Mucosa of stomach (tissue), 1 donor: ENCODE data around the gene ZFHX3.
"Not testable (repeated sequence)": the region's sequence is repeated elsewhere in the genome, so short reads cannot be mapped to it uniquely, and the experiment has no call there.

Experiments used
- H3K27me3 ChIP-seq: one replicate; pipeline ENCODE4 v1.7.0; 2013; ENCODE audit warnings: mild to moderate bottlenecking, low read length; ENCODE audit not compliant: control insufficient read depth, insufficient read depth
- H3K36me3 ChIP-seq: one replicate; pipeline ENCODE4 v1.7.0; 2013; ENCODE audit warnings: low read length; ENCODE audit not compliant: control insufficient read depth, insufficient read depth
- H3K4me1 ChIP-seq: one replicate; pipeline ENCODE4 v1.7.0; 2013; ENCODE audit warnings: mild to moderate bottlenecking, low read length; ENCODE audit not compliant: control insufficient read depth, insufficient read depth
- H3K4me3 ChIP-seq: one replicate; pipeline ENCODE4 v1.7.0; 2013; ENCODE audit warnings: low read length
- H3K9ac ChIP-seq: one replicate; pipeline ENCODE4 v1.7.0; 2013; ENCODE audit warnings: mild to moderate bottlenecking, low read length, moderate library complexity
- H3K9me3 ChIP-seq: one replicate; pipeline ENCODE4 v1.7.0; 2013; ENCODE audit warnings: mild to moderate bottlenecking, low read length, moderate library complexity; ENCODE audit not compliant: control insufficient read depth
- donor health status: Pancreatic carcinoma.

Gene ZFHX3

GRCh38 chr16:72991211-72991610 is 56.7 kb downstream of the ZFHX3 start:
- no peaks in the 10 kb centered on the region for H3K36me3 ChIP-seq
- H3K4me1 ChIP-seq = peaks cover 25% of the 10 kb centered on the region
- H3K27me3 ChIP-seq = no peaks in the 10 kb centered on the region
- no peaks in the 10 kb centered on the region for H3K9me3 ChIP-seq
- H3K9ac ChIP-seq = no peak overlapping the region
- no peak overlapping the region for H3K4me3 ChIP-seq

DNA sequence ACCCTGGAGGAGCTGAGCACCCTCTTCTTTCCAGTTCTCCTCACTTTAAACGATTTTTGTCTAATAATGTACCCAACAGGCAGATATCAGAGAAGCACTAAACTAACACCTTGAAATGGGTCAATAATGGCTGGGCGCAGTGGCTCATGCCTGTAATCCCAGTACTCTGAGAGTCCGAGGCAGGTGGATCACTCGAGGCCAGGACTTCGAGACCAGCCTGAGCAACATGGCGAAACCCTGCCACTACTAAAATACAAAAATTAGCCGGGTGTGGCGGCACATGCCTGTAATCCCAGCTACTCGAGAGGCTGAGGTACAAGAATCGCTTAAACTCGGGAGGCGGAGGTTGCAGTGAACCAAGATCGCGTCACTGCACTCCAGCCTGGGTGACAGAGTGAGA is 57.4 kb downstream of the ZFHX3 start:
- Histone ChIP-seq H3K9ac (peak overlapping the region; percentile 20), H3K4me3 (no peak overlapping the region), H3K9me3 (no peaks in the 10 kb centered on the region), H3K36me3 (no peaks in the 10 kb centered on the region), H3K4me1 (peaks cover 21% of the 10 kb centered on the region), H3K27me3 (no peaks in the 10 kb centered on the region)

DNA sequence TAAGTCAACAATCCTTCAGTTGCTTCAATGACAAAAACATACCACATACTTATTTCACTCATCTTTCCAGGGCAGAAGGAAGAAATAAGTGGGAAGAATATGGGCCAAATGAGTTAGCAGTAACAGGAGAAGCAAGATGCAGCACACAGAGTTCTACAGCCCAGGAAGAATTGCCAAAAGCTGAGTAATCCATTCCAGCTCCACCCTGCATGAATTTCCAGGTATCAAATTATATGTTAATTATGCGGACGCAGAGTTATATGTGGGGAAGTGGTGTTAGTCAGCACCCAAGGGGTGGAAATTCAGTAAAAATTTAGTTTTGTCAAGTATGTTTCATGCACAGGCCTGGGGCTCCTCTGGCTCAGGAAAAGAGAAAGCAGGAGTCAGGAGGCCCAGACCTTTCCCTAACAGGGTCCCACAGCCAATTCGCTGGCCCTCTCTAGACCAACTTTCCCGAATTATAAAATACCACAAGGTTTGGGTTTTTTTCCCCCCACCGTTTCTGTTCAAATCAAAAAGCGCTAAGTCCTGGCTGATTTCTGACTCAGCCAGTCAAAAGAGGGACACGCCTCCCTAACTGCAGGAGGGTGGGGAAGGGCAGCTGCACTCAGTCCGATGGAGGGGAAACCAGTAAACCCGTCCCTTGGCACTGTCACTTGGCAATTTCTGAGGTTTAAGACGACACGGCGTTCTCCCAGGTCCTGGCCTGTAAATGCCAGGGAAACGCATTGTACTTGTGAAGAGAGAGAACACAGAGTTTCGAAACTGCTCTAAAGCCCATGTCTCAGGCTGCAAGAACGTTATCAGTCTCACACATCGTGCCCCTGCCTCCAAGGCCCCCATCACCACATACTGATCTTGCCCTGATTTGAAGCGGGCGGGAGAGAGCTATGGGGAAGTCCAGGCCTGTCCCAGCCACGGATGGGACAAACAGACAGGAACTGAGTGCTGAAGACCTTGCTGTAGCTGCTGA is 58.1 kb downstream of the ZFHX3 start:
- no peak overlapping the region for H3K4me3 ChIP-seq
- no peaks in the 10 kb centered on the region for H3K9me3 ChIP-seq
- no peaks in the 10 kb centered on the region for H3K27me3 ChIP-seq
- H3K36me3 ChIP-seq = no peaks in the 10 kb centered on the region
- peaks cover 18% of the 10 kb centered on the region for H3K4me1 ChIP-seq
- H3K9ac ChIP-seq = peak overlapping the region; percentile 20

DNA sequence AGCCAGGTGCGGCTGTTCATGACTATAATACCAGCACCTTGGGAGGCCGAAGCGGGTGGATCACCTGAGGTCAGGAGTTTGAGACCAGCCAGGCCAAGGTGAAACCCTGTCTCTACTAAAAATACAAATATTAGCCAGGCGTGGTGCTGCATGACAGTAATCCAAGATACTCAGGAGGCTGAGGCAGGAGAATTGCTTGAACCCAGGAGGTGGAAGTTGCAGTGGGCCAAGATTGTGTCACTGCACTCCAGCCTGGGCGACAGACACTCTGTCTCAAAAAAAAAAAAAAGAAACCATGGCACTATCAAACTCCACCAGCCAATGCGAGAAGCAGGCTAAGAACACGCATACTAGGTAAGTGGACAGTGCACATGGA is 58.7 kb downstream of the ZFHX3 start:
- not testable (repeated sequence) for H3K4me3 ChIP-seq, H3K9me3 ChIP-seq, H3K9ac ChIP-seq, H3K36me3 ChIP-seq, H3K27me3 ChIP-seq
- H3K4me1 ChIP-seq = peaks cover 16% of the 10 kb centered on the region

DNA sequence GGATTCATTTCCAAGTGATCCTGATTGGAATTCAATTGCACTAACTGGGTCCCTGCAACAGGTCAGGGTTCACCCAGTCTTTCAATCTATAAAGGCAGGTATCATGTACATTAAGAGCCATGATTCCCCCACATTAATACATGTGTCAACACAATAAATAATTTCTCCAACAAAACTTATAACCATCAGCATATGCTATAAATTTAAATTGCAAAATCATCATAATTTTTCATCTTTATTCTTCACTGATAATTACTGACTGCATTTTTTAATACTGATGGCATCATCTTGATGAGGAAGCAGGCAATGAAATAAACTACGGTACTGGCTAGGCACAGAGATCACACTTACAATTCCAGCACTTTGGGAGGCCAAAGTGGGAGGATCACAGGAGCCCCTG is 59.4 kb downstream of the ZFHX3 start:
- no peak overlapping the region for H3K4me3 ChIP-seq
- no peak overlapping the region for H3K9ac ChIP-seq
- H3K4me1 ChIP-seq = peaks cover 21% of the 10 kb centered on the region
- H3K27me3 ChIP-seq = no peaks in the 10 kb centered on the region
- no peaks in the 10 kb centered on the region for H3K9me3 ChIP-seq
- no peaks in the 10 kb centered on the region for H3K36me3 ChIP-seq

- no peaks in the 10 kb centered on the region for H3K36me3 ChIP-seq
- H3K27me3 ChIP-seq = no peaks in the 10 kb centered on the region
- H3K9ac ChIP-seq = no peak overlapping the region
- H3K9me3 ChIP-seq = no peaks in the 10 kb centered on the region
- H3K4me3 ChIP-seq = no peak overlapping the region
- H3K4me1 ChIP-seq = peaks cover 21% of the 10 kb centered on the region
Observed at GRCh38 chr16:72987480-72987901, 60.4 kb downstream of the ZFHX3 start.

DNA sequence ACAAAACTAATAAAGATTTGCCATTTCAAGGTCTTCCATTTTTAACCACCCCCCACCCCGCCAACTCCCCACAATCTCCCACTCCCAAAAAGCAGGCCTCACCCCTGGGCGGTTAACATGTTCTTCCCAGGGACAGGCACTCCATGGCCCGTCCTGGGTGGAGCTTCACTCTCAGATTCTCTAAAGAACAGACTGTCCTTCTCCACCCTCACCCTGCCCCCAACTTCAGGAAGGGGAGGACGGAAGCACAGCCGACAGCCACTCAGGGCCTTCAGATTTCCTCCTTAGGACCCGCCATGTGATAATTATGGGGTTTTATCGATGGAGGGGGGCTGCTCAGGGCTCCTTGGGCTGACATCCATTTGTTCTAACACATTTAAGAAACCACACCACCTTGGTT is 61.9 kb downstream of the ZFHX3 start:
- H3K27me3 ChIP-seq = no peaks in the 10 kb centered on the region
- no peak overlapping the region for H3K9ac ChIP-seq
- H3K9me3 ChIP-seq = no peaks in the 10 kb centered on the region
- H3K4me3 ChIP-seq = no peak overlapping the region
- peaks cover 21% of the 10 kb centered on the region for H3K4me1 ChIP-seq
- H3K36me3 ChIP-seq = no peaks in the 10 kb centered on the region

DNA sequence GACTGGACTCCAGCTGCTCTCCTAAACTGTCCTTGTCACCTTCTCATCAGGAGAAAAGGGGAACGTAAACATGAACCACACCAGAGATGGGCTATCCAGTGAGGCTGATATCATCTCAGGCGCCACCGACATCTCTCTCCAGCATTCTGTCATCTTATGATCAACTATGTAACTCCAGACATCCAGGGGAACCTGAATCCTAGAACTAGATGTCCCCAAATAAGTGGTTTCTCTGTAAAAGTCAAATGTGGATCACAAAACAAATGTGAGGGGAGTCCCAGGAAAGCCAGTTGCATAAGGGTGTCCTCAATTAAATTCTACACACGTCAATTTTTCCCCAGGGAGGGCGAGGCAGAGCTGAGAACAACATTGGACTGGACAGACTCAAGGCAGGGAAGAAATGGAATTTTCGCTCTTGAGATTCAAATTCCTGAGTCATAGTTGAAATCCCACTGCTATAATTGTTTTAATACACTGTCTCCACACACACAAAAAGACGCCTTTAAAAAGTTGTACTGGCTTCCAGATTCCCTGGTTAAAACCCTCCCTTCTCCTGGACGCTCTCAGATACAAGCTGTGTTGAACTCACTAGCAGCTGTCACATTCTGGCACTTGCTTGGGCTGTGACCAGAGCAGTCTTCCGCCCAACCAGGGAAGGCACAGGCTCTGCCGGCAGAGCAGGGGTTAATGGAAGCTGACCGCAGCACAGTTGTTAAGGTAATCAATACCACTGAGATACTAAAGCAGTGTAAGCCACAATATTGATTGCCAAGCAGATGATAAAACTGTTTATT is 62.6 kb downstream of the ZFHX3 start:
- Histone ChIP-seq H3K4me3 (no peak overlapping the region), H3K9ac (no peak overlapping the region), H3K4me1 (peaks cover 19% of the 10 kb centered on the region)

GRCh38 chr16:72983728-72984350 is 64.1 kb downstream of the ZFHX3 start:
- Histone ChIP-seq H3K9me3 (no peaks in the 10 kb centered on the region), H3K9ac (no peak overlapping the region), H3K4me3 (no peak overlapping the region), H3K27me3 (no peaks in the 10 kb centered on the region), H3K36me3 (no peaks in the 10 kb centered on the region), H3K4me1 (peaks cover 9% of the 10 kb centered on the region)

More for the DNA sequence above, 62.6 kb downstream of the ZFHX3 start:
- Histone ChIP-seq H3K9me3 (no peaks in the 10 kb centered on the region), H3K27me3 (no peaks in the 10 kb centered on the region), H3K36me3 (no peaks in the 10 kb centered on the region)

DNA sequence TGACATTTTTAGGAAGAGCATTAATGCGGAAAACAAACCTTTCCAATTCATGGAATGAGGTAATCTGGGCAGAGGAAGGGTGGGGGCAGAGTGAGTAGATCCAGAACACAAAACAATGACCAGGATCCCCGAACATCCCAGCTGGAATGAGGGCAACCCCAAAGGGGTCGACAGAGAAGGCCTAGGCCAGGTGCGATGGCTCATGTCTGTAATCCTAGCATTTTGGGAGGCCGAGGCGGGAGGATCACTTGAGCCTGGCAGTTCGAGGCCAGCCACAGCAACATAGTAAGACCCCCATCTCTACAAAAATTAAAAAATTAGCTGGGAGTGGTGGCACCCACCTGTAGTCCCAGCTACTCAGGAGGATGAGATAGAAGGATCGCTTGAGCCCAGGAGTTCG is 64.7 kb downstream of the ZFHX3 start:
- H3K9ac ChIP-seq = no peak overlapping the region
- no peaks in the 10 kb centered on the region for H3K9me3 ChIP-seq
- H3K27me3 ChIP-seq = no peaks in the 10 kb centered on the region
- H3K36me3 ChIP-seq = no peaks in the 10 kb centered on the region
- H3K4me1 ChIP-seq = peaks cover 9% of the 10 kb centered on the region
- no peak overlapping the region for H3K4me3 ChIP-seq

GRCh38 chr16:72979974-72980373 is 68.0 kb downstream of the ZFHX3 start:
- H3K9ac ChIP-seq = no peak overlapping the region
- H3K4me3 ChIP-seq = no peak overlapping the region
- no peaks in the 10 kb centered on the region for H3K9me3 ChIP-seq
- no peaks in the 10 kb centered on the region for H3K36me3 ChIP-seq
- peaks cover 28% of the 10 kb centered on the region for H3K4me1 ChIP-seq
- H3K27me3 ChIP-seq = no peaks in the 10 kb centered on the region

DNA sequence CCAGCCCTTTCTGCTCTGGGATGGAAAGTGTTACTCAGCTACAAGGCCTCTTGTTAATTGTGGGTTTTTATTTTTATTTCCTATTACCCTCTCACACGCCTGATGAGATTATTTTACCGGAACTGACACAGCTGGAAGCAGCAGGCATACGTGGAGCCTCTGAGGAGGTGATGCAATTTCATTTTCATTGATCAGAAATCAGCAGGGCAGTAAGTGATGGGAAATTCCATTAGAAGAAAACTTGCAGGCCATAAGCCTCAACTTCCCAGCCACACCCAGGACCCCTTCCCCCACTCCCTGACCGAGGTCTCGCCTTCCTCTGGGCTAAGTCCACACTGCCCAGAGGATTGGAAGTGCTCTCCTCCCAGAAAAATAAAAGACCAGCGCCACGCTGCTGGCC is 69.7 kb downstream of the ZFHX3 start:
- Histone ChIP-seq H3K9ac (no peak overlapping the region), H3K36me3 (no peaks in the 10 kb centered on the region), H3K4me1 (peaks cover 24% of the 10 kb centered on the region), H3K4me3 (no peak overlapping the region), H3K9me3 (no peaks in the 10 kb centered on the region), H3K27me3 (no peaks in the 10 kb centered on the region)
